K562 (cell line): Measurements from ENCODE around the gene SUN5. TPM values are rescaled to one million over a fixed set of nuclear protein-coding genes. Genes with fewer than 3 reads are reported as not detected.

Experiments used
- ATAC-seq: fragments of 200-7000 bp; cut with Tn5 transposase; 3 replicates; pipeline ENCODE4 v1.9.1; 2020; ENCODE audit warnings: moderate library complexity
- BruUV-seq: library from RNA; stranded (reverse); fragments of 400-500 nt; replicated peaks from 2 replicates; lab custom pipeline; 2021; lab: Mats Ljungman, UMichigan
- CTCF ChIA-PET: fragments of 300-600 bp; formaldehyde crosslinking; extraction: SDS; loops from one replicate; lab custom pipeline; 2021; ENCODE audit warnings: low intra/inter-chr PET ratio; lab: Yijun Ruan, JAX
- POLR2A ChIA-PET: fragments of 300-600, 350-650 bp; sonication (Branson Sonifier 250); formaldehyde crosslinking; extraction: SDS; loops from one replicate; lab custom pipeline; 2021; ENCODE audit warnings: antibody characterized with exemption, inconsistent platforms; lab: Yijun Ruan, JAX
- DNase-seq, 4 experiments: peaks; one replicate each; pipeline versions ENCODE4 v3.0.0 to v3.0.0-alpha.2; 2011 to 2018; ENCODE audit warnings: low spot score in 3 of 4, mixed read lengths in 3 of 4; ENCODE audit errors: extremely low read depth in 1 of 4
- FAIRE-seq: peaks from 2 replicates; lab custom pipeline; 2011; peaks lifted over from hg19 to GRCh38; lab: Jason Lieb, UNC
- H2AFZ ChIP-seq: 2 replicates; pipeline ENCODE4 v1.6.0; 2011; ENCODE audit warnings: low read depth, low read length, control low read depth, inconsistent platforms
- H3K27ac ChIP-seq: fragments of 200-600 bp; 3 replicates; pipeline ENCODE4 v1.8.0; 2011; ENCODE audit warnings: low read depth, mild to moderate bottlenecking, control low read depth, inconsistent platforms, low read length, moderate library complexity, mixed read lengths; ENCODE audit errors: extremely low read depth
- H3K27me3 ChIP-seq, 2 experiments: fragments of 300-600 bp in 1 of 2; 2 replicates in 1 of 2; 3 replicates in 1 of 2; pipeline versions ENCODE4 v1.6.0 to v1.8.0; 2011; ENCODE audit warnings: inconsistent platforms in 2 of 2, low read length in 2 of 2, mild to moderate bottlenecking in 1 of 2, mixed read lengths in 1 of 2, moderate library complexity in 1 of 2; ENCODE audit not compliant: control insufficient read depth in 2 of 2, insufficient read depth in 2 of 2
- H3K36me3 ChIP-seq: fragments of 300-600 bp; 3 replicates; pipeline ENCODE4 v1.8.0; 2011; ENCODE audit warnings: mild to moderate bottlenecking, low read length, inconsistent platforms; ENCODE audit not compliant: control insufficient read depth, insufficient read depth
- H3K4me1 ChIP-seq, 2 experiments: fragments of 200-600 bp in 1 of 2; replicated peaks in 1 of 2; 2 replicates in 1 of 2; 3 replicates in 1 of 2; pipeline versions ENCODE4 v1.5.1 to v1.8.0; 2011; ENCODE audit warnings: inconsistent platforms in 2 of 2, low read length in 2 of 2, mild to moderate bottlenecking in 1 of 2, mixed read lengths in 1 of 2, moderate library complexity in 1 of 2; ENCODE audit not compliant: control insufficient read depth in 2 of 2, insufficient read depth in 2 of 2
- H3K4me2 ChIP-seq: 2 replicates; pipeline ENCODE4 v1.6.1; 2011; ENCODE audit warnings: low read length, control low read depth, inconsistent platforms, mixed read lengths; ENCODE audit not compliant: insufficient read depth
- H3K4me3 ChIP-seq: fragments of 200-600 bp; sonication (generic), shearing (Covaris generic); 2 replicates; pipeline ENCODE4 v1.5.1; 2016; ENCODE audit warnings: control low read depth, inconsistent platforms
- H3K79me2 ChIP-seq: fragments of 200-600 bp; 3 replicates; pipeline ENCODE4 v1.8.0; 2011; ENCODE audit warnings: low read length, inconsistent platforms; ENCODE audit not compliant: control insufficient read depth, insufficient read depth
- H3K9ac ChIP-seq, 2 experiments: 2 replicates each; pipeline versions ENCODE4 v1.6.0 to v1.6.1; 2011; ENCODE audit warnings: low read depth in 2 of 2, low read length in 2 of 2, control low read depth in 1 of 2, inconsistent platforms in 1 of 2, mild to moderate bottlenecking in 1 of 2, mixed read lengths in 1 of 2; ENCODE audit not compliant: insufficient read depth in 1 of 2
- H3K9me1 ChIP-seq: one replicate; pipeline ENCODE4 v1.6.0; 2011; ENCODE audit warnings: inconsistent platforms, mild to moderate bottlenecking, low read length, moderate library complexity; ENCODE audit not compliant: control insufficient read depth, insufficient read depth
- H3K9me3 ChIP-seq: replicated peaks from 2 replicates; pipeline ENCODE4 v1.5.1; 2011; ENCODE audit warnings: low read depth, low read length, inconsistent platforms; ENCODE audit not compliant: control insufficient read depth, insufficient read depth
- H4K20me1 ChIP-seq: replicated peaks from 2 replicates; pipeline ENCODE4 v1.6.1; 2011; ENCODE audit warnings: low read length, inconsistent platforms, mixed read lengths; ENCODE audit not compliant: control insufficient read depth, insufficient read depth
- ARID2 ChIP-seq: fragments of 450-650 bp; IDR thresholded peaks from 2 replicates; pipeline ENCODE4 v1.6.1; 2017; ENCODE audit warnings: antibody characterized with exemption, mild to moderate bottlenecking
- CHD1 ChIP-seq: fragments of 200-600 bp; sonication (generic); IDR thresholded peaks from one replicate; pipeline ENCODE4 v1.6.1; 2012; ENCODE audit warnings: mild to moderate bottlenecking, moderate library complexity, low read length, inconsistent platforms
- FOXA3 ChIP-seq, 2 experiments: fragments of 450-650 bp in 1 of 2; sonication (generic) in 1 of 2; formaldehyde crosslinking; IDR thresholded peaks in 1 of 2; conservative IDR thresholded peaks in 1 of 2; 2 replicates each; pipeline versions ENCODE4 v1.4.0 to v1.8.0; 2020 to 2022; ENCODE audit warnings: mild to moderate bottlenecking in 2 of 2, missing genetic modification reagents in 1 of 2
- HNRNPLL ChIP-seq: fragments of 200-400 bp; formaldehyde crosslinking; IDR thresholded peaks from 2 replicates; pipeline ENCODE4 v1.6.1; 2017; ENCODE audit warnings: low read length, low read depth, mild to moderate bottlenecking; ENCODE audit not compliant: poor library complexity, severe bottlenecking
- NR2C2 ChIP-seq, 2 experiments: fragments of 200-800 bp in 1 of 2; sonication (Bioruptor generic) in 1 of 2; sonication (generic) in 1 of 2; formaldehyde crosslinking in 1 of 2; IDR thresholded peaks; 2 replicates each; pipeline versions ENCODE4 v1.6.1 to v1.8.0; 2016 to 2022; ENCODE audit warnings: mild to moderate bottlenecking in 1 of 2, missing compliant biosample characterization in 1 of 2, missing genetic modification characterization in 1 of 2, missing genetic modification reagents in 1 of 2
- ZNF384 ChIP-seq: IDR thresholded peaks from 2 replicates; pipeline ENCODE4 v1.6.1; 2012; ENCODE audit warnings: low read depth, low read length, improper control_type of control experiment
- WGBS: fragments of 100-300 bp; shearing (Covaris generic); methylation state at CpG from one replicate; pipeline ENCODE4 v1.1.6; 2016; ENCODE audit warnings: low coverage, mixed read lengths; ENCODE audit not compliant: insufficient coverage; ENCODE audit errors: missing lambda C conversion rate; 5-methylcytosine and 5-hydroxymethylcytosine counted together
- in situ Hi-C: fragments of 300-500 bp; cut with MboI; formaldehyde crosslinking; loops from 4 replicates; pipeline ENCODE4 v1.15.0; 2018; ENCODE audit warnings: inconsistent platforms, mixed read lengths
- intact Hi-C: fragments of 100-400 bp; cut with micrococcal nuclease; formaldehyde crosslinking; loops from 2 replicates; pipeline ENCODE4 v1.14.2; 2022
- polyA plus RNA-seq, 8 experiments: library from polyadenylated mRNA; depleted of rRNA in 4 of 8; stranded (reverse) in 5 of 8; unstranded in 3 of 8; fragments of >200 nt; fragmentation: Nextera tagmentation in 2 of 8; fragmentation: Illumina TruSeq in 1 of 8; extraction: Ambion mirVana in 2 of 8; extraction: Trizol in 1 of 8; gene quantifications; 2 replicates each; pipeline versions ENCODE4 v1.2.1 to v1.2.3, GENCODE V29; 2011 to 2014; ENCODE audit warnings: inconsistent platforms in 1 of 8, missing spikeins in 1 of 8
- total RNA-seq, 7 experiments: library from RNA; depleted of rRNA in 6 of 7; stranded (reverse); fragments of >200 nt in 6 of 7; fragmentation: Illumina TruSeq in 2 of 7; extraction: Trizol in 2 of 7; gene quantifications; 2 replicates each; pipeline versions ENCODE4 v1.2.1 to v1.2.3, GENCODE V29; 2011 to 2021; ENCODE audit warnings: low replicate concordance in 1 of 7
- TF ChIP-seq, protein P1 (sequence below), 2 experiments: fragments of 450-650 bp; conservative IDR thresholded peaks; 2 replicates each; pipeline ENCODE4 v1.6.1; 2017; ENCODE audit warnings: mild to moderate bottlenecking in 2 of 2, moderate library complexity in 2 of 2

Gene SUN5
- total and polyA plus RNA-seq, 9 of the 15 experiments (the other 6 are each of a cell fraction or from before 2014, with no cell fraction given), result not detected

DNA sequence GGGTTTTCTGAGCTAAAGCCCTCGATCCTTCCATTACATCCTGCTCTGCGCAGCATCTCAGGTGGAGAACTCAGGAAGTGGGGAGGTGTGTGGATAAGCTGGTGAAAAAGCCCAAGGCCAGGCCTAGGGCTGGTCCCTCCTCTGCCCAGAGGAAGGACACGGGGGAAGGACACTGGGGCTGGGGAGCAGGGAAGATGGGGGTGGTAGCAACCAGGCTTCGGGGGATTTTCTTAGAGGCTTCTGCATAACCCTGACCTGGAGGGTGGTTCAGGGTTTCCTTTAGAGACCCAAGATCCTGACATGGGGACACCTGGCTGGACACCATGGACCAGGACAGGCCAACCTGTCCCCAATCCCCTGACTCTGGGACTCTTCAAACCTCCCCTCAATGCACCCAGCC, 37.9 kb downstream of the SUN5 start:
- WGBS, result 0% methylated on average over 4 of the region's 4 CpGs

More for the DNA sequence above, 37.9 kb downstream of the SUN5 start:
- Histone ChIP-seq H4K20me1 (no peaks in the 10 kb centered on the region; the same call in 1 of the 2 replicates), H3K9me3 (no peaks in the 10 kb centered on the region), H3K27me3 (peaks cover 36 to 74% of the 10 kb centered on the region in 2 experiments), H3K9me1 (no peaks in the 10 kb centered on the region), H3K36me3 (no peaks in the 10 kb centered on the region), H3K79me2 (no peaks in the 10 kb centered on the region), H3K4me1 (no peaks in the 10 kb centered on the region; a peak in 1 of 5 replicates), H3K27ac (no peak overlapping the region), H3K9ac (no peak overlapping the region)
- no peak for DNase-seq
- POLR2A ChIA-PET, result interaction anchor here (0.6 to 2.1 kb wide), 3 partner anchors 10 to 436 kb away, joined by 4 to 6 read pairs (median 5); no protein-coding TSS in a partner anchor
- no TSS peak for BruUV-seq
- FAIRE-seq, result no peak
- CTCF ChIA-PET, result no interaction called here
- no peak for ATAC-seq
- no peak for TF ChIP-seq ZNF384
- no peak for TF ChIP-seq ARID2
- TF ChIP-seq, protein P1, sequence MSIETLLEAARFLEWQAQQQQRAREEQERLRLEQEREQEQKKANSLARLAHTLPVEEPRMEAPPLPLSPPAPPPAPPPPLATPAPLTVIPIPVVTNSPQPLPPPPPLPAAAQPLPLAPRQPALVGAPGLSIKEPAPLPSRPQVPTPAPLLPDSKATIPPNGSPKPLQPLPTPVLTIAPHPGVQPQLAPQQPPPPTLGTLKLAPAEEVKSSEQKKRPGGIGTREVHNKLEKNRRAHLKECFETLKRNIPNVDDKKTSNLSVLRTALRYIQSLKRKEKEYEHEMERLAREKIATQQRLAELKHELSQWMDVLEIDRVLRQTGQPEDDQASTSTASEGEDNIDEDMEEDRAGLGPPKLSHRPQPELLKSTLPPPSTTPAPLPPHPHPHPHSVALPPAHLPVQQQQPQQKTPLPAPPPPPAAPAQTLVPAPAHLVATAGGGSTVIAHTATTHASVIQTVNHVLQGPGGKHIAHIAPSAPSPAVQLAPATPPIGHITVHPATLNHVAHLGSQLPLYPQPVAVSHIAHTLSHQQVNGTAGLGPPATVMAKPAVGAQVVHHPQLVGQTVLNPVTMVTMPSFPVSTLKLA (conservative IDR thresholded peaks at IDR 0.05), result no peak
- no peak for TF ChIP-seq FOXA3 (CRISPR knock-in tag; conservative IDR thresholded peaks at IDR 0.05 in 1 of 2, IDR thresholded peaks at IDR 0.05 in 1 of 2)
- no peak for TF ChIP-seq NR2C2 (CRISPR knock-in tag; IDR thresholded peaks at IDR 0.05)
- TF ChIP-seq NR2C2 (tag; IDR thresholded peaks at IDR 0.05), result no peak
- no peak for TF ChIP-seq CHD1
- TF ChIP-seq HNRNPLL, result no peak
- TF ChIP-seq, all 486 proteins: peak for 0
- intact Hi-C loops (no loop called here), in situ Hi-C loops (no loop called here)
- no peak overlapping the region for H2AFZ ChIP-seq
- no peak overlapping the region for H3K4me3 ChIP-seq
- no peak overlapping the region for H3K4me2 ChIP-seq
